Measurements from ENCODE around the gene ARID1B.

DNA sequence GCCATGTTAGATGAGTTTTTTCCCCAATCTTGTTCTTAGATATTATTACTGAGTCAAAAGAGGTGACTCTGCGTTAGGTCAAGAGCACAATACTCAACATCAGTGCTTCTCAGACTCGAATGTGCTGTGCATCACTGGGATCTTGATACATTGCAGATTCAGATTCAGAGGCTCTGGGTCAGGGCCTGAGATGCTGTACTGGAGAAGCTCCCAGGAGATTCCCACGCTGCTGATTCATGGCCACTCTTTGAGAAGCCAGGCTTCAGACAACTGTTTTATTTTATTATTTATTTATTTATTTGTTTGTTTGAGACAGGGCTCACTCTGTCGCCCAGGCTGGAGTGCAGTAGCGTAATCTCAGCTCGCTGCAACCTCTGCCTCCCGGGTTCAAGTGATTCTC, 41.4 kb upstream of the ARID1B start:
- TF ChIP-seq, protein P1, sequence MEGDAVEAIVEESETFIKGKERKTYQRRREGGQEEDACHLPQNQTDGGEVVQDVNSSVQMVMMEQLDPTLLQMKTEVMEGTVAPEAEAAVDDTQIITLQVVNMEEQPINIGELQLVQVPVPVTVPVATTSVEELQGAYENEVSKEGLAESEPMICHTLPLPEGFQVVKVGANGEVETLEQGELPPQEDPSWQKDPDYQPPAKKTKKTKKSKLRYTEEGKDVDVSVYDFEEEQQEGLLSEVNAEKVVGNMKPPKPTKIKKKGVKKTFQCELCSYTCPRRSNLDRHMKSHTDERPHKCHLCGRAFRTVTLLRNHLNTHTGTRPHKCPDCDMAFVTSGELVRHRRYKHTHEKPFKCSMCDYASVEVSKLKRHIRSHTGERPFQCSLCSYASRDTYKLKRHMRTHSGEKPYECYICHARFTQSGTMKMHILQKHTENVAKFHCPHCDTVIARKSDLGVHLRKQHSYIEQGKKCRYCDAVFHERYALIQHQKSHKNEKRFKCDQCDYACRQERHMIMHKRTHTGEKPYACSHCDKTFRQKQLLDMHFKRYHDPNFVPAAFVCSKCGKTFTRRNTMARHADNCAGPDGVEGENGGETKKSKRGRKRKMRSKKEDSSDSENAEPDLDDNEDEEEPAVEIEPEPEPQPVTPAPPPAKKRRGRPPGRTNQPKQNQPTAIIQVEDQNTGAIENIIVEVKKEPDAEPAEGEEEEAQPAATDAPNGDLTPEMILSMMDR (IDR thresholded peaks at IDR 0.05) = no peak
- TF ChIP-seq POLR2A (IDR thresholded peaks at IDR 0.05) = no peak
